SKM-1 (cell line): ENCODE measurements around the gene COQ8B.
"Not testable (repeated sequence)": the region's sequence is repeated elsewhere in the genome, so short reads cannot be mapped to it uniquely, and the experiment has no call there.

Experiments used
- DNase-seq: peaks from one replicate; lab custom pipeline; 2025; ENCODE audit not compliant: unreplicated experiment; lab: John Stamatoyannopoulos, UW

The COQ8B gene

GRCh38 chr19:40716482-40717324 is at the start of gene COQ8B, which contains the start of gene ITPKC:
COQ8B (minus strand) TSS chr19:40716886; CDS start chr19:40714632, 2,254 bp downstream.
ITPKC (plus strand) TSS chr19:40717112; CDS start chr19:40717136, 24 bp downstream.
- DNase-seq = peak; percentile 86

GRCh38 chr19:40766385-40766784 is 49.7 kb upstream of the COQ8B start:
- DNase-seq = not testable (repeated sequence)

GRCh38 chr19:40763963-40764362 is 47.3 kb upstream of the COQ8B start:
- DNase-seq = no peak

GRCh38 chr19:40763526-40763925 is 46.8 kb upstream of the COQ8B start:
- DNase-seq = no peak

- no peak for DNase-seq
Observed at GRCh38 chr19:40762754-40763470, 46.2 kb upstream of the COQ8B start.

- no peak for DNase-seq
Observed at GRCh38 chr19:40759352-40759751, 42.7 kb upstream of the COQ8B start.

- DNase-seq = no peak
Observed at GRCh38 chr19:40758491-40758890, 41.8 kb upstream of the COQ8B start.

GRCh38 chr19:40756502-40757110 is 39.9 kb upstream of the COQ8B start:
- no peak for DNase-seq

- no peak for DNase-seq
Observed at GRCh38 chr19:40755791-40756190, 39.1 kb upstream of the COQ8B start.

- DNase-seq = no peak
Observed at GRCh38 chr19:40755248-40755624, 38.5 kb upstream of the COQ8B start.

- DNase-seq = no peak
Observed at GRCh38 chr19:40754611-40755247, 38.0 kb upstream of the COQ8B start.

GRCh38 chr19:40752257-40752781 is 35.6 kb upstream of the COQ8B start:
- no peak for DNase-seq

- DNase-seq = peak; percentile 97
Observed at GRCh38 chr19:40750874-40751537, 34.3 kb upstream of the COQ8B start, which contains the start of gene SNRPA. SNRPA (plus strand) TSS chr19:40751203; CDS start chr19:40751409, 206 bp downstream.

GRCh38 chr19:40750058-40750873 is 33.6 kb upstream of the COQ8B start, which contains the start of gene ACTMAP:
ACTMAP (minus strand) TSS chr19:40750477; CDS start chr19:40749803, 674 bp downstream.
- peak; percentile 99 for DNase-seq

- no peak for DNase-seq
Observed at GRCh38 chr19:40747536-40747935, 30.9 kb upstream of the COQ8B start.

GRCh38 chr19:40745402-40745780 is 28.7 kb upstream of the COQ8B start:
- DNase-seq = no peak

- no peak for DNase-seq
Observed at GRCh38 chr19:40744554-40745401, 28.1 kb upstream of the COQ8B start.

GRCh38 chr19:40743926-40744325 is 27.2 kb upstream of the COQ8B start:
- DNase-seq = no peak
